ENCODE results near the gene UBXN1. TPM values are rescaled to one million over a fixed set of nuclear protein-coding genes. Genes with fewer than 3 reads are reported as not detected.
"Not testable (repeated sequence)": the region's sequence is repeated elsewhere in the genome, so short reads cannot be mapped to it uniquely, and the experiment has no call there.

Gene UBXN1
- total RNA-seq, 4 donors from 2014 or later: 120 to 184 (median 149) TPM

DNA sequence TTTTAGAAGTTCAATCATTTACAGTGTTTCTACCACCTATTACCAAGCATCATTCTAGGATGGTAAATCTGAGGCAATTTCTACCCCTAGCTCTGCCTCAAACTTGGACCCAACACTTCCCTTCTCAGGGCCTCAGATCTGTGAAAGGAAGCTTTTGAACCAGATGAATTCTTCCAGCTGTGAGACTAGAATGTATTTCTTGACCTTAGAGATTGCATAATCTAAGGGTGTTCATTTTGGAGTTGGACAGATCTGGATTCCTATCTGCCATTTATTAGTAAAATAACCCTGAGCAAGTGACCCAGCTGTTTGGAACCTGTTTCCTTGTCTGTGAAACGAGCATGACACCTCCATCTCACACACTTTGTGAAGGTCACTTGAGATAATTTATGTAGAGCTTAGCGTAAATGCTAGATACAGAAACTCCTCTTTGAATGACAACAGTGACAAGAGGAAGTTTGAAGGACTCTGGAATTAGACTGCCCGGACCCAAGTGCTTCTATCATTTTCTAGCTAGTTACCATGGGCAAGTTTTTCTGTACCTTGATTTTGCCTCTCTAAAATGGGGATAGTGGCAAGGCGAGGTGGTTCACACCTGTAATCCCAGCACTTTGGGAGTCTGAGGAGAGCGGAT, 22.0 kb downstream of the UBXN1 start:
- WGBS, 2 donors: 52 to 65% methylated on average over 5 of the region's 5 CpGs
- H3K4me1 ChIP-seq: peaks cover 6% of the 10 kb centered on the region in 2 donors
- no peak for DNase-seq
- H3K27ac ChIP-seq: no peak overlapping the region
- H3K36me3 ChIP-seq: no peaks in the 10 kb centered on the region
- intact Hi-C loops (cut with DNase I): no loop called here
- TF ChIP-seq POLR2A (IDR thresholded peaks at IDR 0.05): no peak
- TF ChIP-seq, protein P1, sequence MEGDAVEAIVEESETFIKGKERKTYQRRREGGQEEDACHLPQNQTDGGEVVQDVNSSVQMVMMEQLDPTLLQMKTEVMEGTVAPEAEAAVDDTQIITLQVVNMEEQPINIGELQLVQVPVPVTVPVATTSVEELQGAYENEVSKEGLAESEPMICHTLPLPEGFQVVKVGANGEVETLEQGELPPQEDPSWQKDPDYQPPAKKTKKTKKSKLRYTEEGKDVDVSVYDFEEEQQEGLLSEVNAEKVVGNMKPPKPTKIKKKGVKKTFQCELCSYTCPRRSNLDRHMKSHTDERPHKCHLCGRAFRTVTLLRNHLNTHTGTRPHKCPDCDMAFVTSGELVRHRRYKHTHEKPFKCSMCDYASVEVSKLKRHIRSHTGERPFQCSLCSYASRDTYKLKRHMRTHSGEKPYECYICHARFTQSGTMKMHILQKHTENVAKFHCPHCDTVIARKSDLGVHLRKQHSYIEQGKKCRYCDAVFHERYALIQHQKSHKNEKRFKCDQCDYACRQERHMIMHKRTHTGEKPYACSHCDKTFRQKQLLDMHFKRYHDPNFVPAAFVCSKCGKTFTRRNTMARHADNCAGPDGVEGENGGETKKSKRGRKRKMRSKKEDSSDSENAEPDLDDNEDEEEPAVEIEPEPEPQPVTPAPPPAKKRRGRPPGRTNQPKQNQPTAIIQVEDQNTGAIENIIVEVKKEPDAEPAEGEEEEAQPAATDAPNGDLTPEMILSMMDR (IDR thresholded peaks at IDR 0.05): no peak
- no peaks in the 10 kb centered on the region for H3K9me3 ChIP-seq
- H3K27me3 ChIP-seq: no peaks in the 10 kb centered on the region
- no peak overlapping the region for H3K4me3 ChIP-seq (replicated peaks in 1 of 3)

DNA sequence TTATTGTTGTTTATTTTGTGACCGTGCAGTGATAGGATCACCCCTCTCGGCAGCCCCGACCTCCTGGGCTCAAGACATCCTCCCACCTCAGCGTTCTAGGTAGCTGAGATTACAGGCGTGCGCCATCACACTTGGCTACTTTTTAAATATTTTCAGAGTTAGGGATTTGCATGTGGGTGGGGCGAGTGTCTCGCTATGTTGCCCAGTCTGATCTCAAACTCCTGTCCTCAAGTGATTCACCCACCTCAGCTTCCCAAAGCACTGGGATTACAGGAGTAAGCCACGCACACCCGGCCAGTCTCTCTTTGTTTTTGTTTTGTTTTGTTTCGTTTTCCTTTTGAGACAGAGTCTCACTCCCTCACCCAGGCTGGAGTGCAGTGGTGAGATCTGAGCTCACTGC, 24.6 kb downstream of the UBXN1 start:
- intact Hi-C loops (cut with DNase I): no loop called here
- no peak overlapping the region for H3K27ac ChIP-seq

DNA sequence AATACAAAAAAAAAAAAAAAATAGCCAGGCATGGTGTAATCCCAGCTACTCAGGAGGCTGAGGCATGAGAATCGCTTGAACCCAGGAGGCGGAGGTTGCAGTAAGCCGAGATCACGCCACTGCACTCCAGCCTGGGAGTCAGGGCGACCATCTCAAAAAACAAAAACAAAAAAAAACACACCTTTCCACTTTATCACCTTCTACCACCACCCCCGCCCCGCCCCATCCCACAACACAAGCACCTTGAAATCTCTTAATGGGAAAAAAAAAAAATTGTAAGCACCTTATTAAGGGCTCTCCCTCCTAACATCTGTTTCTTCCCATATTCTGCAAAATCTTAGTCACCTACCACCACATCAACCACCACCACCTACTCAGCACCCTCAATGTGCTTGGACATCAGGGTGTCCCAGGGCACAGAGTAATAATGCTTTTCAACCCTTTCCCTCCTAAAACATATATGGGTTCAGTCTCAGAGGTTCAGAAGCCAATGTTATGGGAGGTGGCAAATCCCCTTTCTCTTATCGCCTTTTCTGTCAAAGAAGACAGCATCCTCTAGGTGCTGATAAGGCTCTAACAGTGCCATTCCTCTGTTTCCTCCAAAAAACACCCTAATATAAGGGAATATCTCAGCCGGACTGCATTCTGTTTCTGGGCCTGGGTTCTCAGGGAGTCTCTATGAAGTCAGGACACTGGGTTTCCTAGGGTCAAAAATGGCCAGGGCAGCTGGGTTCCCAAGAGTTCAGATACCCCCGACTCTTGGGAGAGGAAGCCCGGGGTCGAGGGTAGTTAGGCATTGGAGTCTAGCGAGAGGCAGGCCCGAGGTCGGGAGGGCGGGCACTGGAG, 26.5 kb downstream of the UBXN1 start:
- intact Hi-C loops (cut with DNase I): no loop called here
- Histone ChIP-seq H3K4me1 (peaks cover 6 to 11% of the 10 kb centered on the region in 2 donors), H3K9me3 (no peaks in the 10 kb centered on the region), H3K27me3 (no peaks in the 10 kb centered on the region), H3K36me3 (peaks cover 0 to 16% of the 10 kb centered on the region in 2 donors), H3K27ac (peak overlapping the region; percentile 69 to 77 (median 76)), H3K4me3 (replicated peaks in 1 of 3) (peak overlapping the region; percentile 46 to 61 (median 60))
- no peak for DNase-seq
- WGBS, 2 donors: 46 to 66% methylated on average over 9 to 12 of the region's 16 CpGs
- TF ChIP-seq POLR2A (IDR thresholded peaks at IDR 0.05): no peak
- TF ChIP-seq, protein P1 (IDR thresholded peaks at IDR 0.05): no peak

More for the DNA sequence above, 24.6 kb downstream of the UBXN1 start:
- no peak for DNase-seq
- peaks cover 6 to 11% of the 10 kb centered on the region in 2 donors for H3K4me1 ChIP-seq
- no peak for TF ChIP-seq POLR2A (IDR thresholded peaks at IDR 0.05)
- TF ChIP-seq, protein P1 (IDR thresholded peaks at IDR 0.05): no peak
- WGBS, 2 donors: 79 to 84% methylated on average over 11 of the region's 11 CpGs
- H3K9me3 ChIP-seq: no peaks in the 10 kb centered on the region
- H3K4me3 ChIP-seq (replicated peaks in 1 of 3): no peak overlapping the region
- H3K27me3 ChIP-seq: no peaks in the 10 kb centered on the region
- H3K36me3 ChIP-seq: peaks cover 0 to 6% of the 10 kb centered on the region in 2 donors

DNA sequence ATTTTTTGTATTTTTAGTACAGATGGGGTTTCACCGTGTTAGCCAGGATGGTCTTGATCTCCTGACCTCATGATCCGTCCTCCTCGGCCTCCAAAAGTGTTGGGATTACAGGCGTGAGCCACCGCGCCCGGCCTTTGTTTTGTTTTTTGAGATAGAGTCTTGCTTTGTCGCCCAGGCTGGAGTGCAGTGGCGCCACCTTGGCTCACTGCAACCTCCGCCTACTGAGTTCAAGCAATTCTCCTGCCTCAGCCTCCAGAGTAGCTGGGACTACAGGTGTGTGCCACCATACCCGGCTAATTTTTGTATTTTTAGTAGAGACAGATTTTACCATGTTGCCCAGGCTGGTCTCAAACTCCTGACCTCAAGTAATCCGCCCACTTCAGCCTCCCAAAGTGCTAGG, 28.6 kb downstream of the UBXN1 start:
- H3K4me3 ChIP-seq (replicated peaks in 1 of 3); intact Hi-C loops (cut with DNase I): not testable (repeated sequence)

DNA sequence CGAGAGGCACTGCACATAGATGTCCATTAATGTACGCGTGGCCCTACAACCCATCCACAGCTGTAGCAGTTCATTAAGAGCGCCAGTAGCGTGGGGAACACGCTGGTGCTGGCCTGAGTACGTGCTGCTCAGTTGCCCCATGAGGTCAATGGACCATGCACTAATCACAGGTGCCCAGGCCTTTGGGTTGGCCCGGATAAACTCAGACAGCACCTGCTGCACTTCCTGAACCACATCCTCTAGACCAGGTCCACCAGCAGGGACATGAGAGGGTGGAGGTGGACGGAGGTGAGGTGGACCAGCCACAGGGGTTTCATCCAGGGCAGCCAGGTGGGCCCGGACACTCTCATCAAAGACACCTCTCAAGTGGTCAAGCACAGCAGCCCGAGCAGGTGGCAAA, 29.4 kb downstream of the UBXN1 start:
- Histone ChIP-seq H3K4me1 (peaks cover 19 to 22% of the 10 kb centered on the region in 2 donors), H3K4me3 (replicated peaks in 1 of 3) (no peak overlapping the region), H3K9me3 (no peaks in the 10 kb centered on the region), H3K27ac (no peak overlapping the region), H3K27me3 (no peaks in the 10 kb centered on the region), H3K36me3 (peaks cover 0 to 16% of the 10 kb centered on the region in 2 donors)
- intact Hi-C loops (cut with DNase I): no loop called here
- DNase-seq: no peak
- TF ChIP-seq, protein P1 (IDR thresholded peaks at IDR 0.05): no peak
- TF ChIP-seq POLR2A (IDR thresholded peaks at IDR 0.05): no peak
- 93% methylated on average over 11 of the region's 11 CpGs for WGBS, 2 donors

More for the DNA sequence above, 28.6 kb downstream of the UBXN1 start:
- WGBS, 2 donors: 96 to 97% methylated on average over 12 of the region's 12 CpGs
- not testable (repeated sequence) for H3K27ac ChIP-seq, DNase-seq, H3K9me3 ChIP-seq, H3K27me3 ChIP-seq
- peaks cover 16 to 18% of the 10 kb centered on the region in 2 donors for H3K4me1 ChIP-seq
- peaks cover 0 to 16% of the 10 kb centered on the region in 2 donors for H3K36me3 ChIP-seq

Data from thyroid gland (tissue), 4 donors.